GM13977 (cell line): ENCODE results near the gene DNPEP.

Experiments
- DNase-seq: peaks from one replicate; pipeline ENCODE4 v3.0.0; 2012; ENCODE audit warnings: low spot score
- in situ Hi-C: fragments of 300-500 bp; cut with MboI; formaldehyde crosslinking; loops from one replicate; pipeline ENCODE4 v1.12.0; 2022; ENCODE audit warnings: low sequenced_read_pairs, low pct_unique_long_range_greater_than_20kb, mixed read lengths, inconsistent platforms; ENCODE audit not compliant: unreplicated experiment
- TF ChIP-seq, protein P1 (sequence below): IDR thresholded peaks from 2 replicates; pipeline ENCODE4 v1.5.1; 2012; ENCODE audit warnings: mild to moderate bottlenecking, control low read depth; ENCODE audit not compliant: insufficient read depth; ENCODE audit errors: extremely low read depth, missing control alignments

Gene DNPEP

DNA sequence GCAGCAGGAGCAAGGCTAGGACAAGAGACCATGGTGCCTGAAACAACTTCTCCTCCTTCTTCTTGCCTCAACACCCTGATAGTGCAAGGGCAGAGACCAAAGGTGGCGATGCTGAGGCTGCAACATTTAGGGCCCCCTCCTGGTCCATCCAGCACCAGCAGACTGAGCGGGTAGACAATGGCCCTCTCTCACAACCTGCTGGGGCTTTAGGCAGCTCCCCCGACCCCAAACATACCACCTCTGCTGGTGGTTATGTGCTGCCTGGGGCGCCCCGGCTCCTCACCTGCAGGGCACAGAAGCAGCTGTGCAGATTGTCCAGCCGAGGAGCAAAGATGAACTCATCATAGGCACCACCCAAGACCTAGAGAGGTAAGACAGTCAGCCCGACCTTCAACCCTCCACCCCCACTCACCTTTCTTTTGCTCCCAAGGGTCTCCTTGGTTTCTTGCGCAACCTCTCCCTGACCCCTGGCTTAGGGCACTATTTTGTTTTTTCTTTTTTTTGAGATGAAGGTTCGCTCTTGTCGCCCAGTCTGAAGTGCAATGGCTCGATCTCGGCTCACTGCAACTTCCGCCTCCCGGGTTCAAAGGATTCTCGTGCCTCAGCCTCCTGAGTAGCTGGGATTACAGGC is 3.5 kb downstream of the DNPEP start:
- DNase-seq: no peak
- TF ChIP-seq, protein P1, sequence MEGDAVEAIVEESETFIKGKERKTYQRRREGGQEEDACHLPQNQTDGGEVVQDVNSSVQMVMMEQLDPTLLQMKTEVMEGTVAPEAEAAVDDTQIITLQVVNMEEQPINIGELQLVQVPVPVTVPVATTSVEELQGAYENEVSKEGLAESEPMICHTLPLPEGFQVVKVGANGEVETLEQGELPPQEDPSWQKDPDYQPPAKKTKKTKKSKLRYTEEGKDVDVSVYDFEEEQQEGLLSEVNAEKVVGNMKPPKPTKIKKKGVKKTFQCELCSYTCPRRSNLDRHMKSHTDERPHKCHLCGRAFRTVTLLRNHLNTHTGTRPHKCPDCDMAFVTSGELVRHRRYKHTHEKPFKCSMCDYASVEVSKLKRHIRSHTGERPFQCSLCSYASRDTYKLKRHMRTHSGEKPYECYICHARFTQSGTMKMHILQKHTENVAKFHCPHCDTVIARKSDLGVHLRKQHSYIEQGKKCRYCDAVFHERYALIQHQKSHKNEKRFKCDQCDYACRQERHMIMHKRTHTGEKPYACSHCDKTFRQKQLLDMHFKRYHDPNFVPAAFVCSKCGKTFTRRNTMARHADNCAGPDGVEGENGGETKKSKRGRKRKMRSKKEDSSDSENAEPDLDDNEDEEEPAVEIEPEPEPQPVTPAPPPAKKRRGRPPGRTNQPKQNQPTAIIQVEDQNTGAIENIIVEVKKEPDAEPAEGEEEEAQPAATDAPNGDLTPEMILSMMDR: no peak
- in situ Hi-C loops: no loop called here

DNA sequence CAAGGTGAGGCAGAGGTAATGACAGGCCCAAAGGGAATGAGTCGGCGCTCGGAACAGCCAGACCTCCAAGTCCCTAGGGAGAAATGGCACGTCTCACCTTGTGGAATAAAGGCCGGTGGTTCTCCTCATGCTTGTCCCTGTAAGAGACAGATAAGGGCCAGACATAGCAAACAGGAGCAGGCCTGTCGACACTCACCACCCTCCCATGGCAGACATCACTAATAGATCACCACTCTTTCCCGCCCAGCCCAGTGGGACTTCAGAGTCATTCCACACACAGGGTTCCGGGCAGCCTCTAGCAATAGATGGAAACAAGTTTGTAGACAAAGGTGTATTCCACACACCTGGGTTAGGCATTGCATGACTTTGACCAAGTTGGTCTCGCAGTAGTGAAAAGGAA is 6.3 kb downstream of the DNPEP start:
- in situ Hi-C loops: no loop called here
- no peak for DNase-seq
- TF ChIP-seq, protein P1: no peak

DNA sequence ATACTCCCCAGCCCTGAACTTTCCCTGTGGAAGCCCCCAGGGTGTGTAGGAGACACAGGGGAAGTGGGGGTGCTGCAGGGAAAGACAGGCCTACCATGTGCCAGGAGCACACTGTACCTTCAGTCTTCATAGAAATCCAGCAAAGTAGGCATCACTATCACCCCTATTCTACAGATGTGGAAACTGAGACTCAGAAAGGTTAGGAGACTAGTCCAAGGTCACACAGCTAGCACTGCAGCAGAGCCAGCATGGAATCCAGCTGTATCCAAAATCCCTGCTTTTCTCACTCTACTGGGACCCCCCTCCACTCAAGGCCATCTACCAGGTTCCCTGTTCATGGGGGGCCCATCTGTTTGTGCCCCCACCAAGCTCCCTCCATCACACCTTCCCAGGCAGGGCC is 6.8 kb downstream of the DNPEP start:
- in situ Hi-C loops: no loop called here
- TF ChIP-seq, protein P1: no peak
- DNase-seq: no peak

DNA sequence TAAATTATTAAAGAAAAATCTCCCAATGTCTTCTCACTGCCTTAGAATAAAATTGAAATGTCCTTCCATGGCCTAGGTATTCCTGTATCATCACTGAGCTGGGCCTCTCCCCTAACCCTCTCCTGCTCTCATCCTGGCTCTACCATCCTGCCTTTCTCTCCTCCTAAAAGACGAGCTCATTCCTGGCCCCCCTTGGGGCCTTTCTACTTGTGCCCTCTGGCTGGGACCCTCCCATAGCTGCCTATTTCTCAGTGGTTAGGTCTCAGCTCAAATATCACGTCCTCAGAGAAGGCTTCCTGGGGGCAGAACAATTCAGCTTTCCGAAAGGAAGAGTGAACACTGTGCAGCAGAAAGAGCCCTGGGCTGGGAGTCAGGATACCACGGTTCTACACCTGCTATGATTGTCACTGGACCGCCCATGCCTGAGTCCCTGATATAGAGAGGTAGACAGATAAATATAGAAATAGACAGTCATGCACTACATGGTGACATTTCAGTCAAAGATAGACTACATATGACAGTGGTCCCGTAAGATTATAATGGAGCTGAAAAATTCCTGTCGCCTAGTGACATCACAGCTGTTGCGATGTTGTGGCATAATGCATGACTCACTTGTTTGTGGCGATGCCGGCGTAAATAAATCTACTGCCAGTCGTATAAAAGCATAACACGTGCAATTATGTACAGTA is 9.4 kb downstream of the DNPEP start:
- in situ Hi-C loops: no loop called here
- DNase-seq: no peak
- TF ChIP-seq, protein P1: no peak

DNA sequence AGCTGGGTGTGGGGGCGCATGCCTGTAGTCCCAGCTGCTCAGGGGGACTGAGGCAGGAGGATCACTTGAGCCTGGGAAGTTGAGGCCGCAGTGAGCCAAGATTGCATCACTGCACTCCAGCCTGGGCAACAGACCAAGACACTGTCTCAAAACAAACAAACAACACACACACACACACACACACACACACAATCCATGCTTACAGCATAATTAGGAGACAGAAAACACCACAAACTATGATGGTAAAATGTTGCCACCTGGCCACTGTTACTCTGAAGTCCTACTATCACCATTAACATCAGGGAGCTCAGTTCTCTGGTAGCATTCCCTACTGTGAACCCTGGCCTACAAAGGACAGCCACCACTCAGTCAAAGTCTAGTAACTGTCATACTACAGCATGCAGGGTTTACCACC is 18.3 kb downstream of the DNPEP start:
- in situ Hi-C loops: no loop called here

DNA sequence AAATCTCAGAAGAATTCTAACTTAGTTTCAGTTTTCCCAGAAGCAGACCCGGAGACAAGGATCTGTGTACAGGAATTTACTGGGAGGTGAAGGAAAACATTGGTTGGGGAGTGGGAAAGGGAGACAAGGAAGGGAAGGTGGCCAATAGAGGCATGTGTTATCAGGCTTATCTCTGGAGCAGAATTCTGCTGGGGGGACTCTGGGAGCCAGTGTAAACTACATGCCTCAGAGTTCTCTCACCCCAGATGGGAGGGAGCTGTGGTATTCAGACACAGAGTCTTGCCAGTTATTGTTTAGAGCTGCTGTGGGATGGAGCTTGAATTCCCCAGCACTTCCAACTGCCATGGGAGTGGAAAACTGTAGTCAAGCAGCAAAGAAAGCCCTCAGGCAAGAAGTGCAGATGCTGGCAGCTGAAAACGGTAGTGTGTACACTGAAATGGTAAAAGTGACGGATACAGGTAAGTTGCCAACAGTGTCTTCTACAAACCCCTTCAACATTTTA is 19.0 kb downstream of the DNPEP start:
- TF ChIP-seq, protein P1: no peak
- in situ Hi-C loops: no loop called here
- DNase-seq: no peak

More for the DNA sequence above, 18.3 kb downstream of the DNPEP start:
- DNase-seq: no peak
- TF ChIP-seq, protein P1: no peak
